HT1080 (cell line): ENCODE results near the gene AKAP13. TPM values are rescaled to one million over a fixed set of nuclear protein-coding genes. Genes with fewer than 3 reads are reported as not detected.

Experiments
- DNase-seq: peaks from one replicate; pipeline ENCODE4 v3.0.0-alpha.2; 2015; ENCODE audit warnings: low read depth
- total RNA-seq: library from RNA; depleted of rRNA; stranded (reverse); fragments of >200 nt; shearing (Covaris generic); gene quantifications from 2 replicates; pipeline ENCODE4 v1.2.3, GENCODE V29; 2014

Gene AKAP13
- total RNA-seq, 1 experiment from 2014 or later, result 29.7 TPM

DNA sequence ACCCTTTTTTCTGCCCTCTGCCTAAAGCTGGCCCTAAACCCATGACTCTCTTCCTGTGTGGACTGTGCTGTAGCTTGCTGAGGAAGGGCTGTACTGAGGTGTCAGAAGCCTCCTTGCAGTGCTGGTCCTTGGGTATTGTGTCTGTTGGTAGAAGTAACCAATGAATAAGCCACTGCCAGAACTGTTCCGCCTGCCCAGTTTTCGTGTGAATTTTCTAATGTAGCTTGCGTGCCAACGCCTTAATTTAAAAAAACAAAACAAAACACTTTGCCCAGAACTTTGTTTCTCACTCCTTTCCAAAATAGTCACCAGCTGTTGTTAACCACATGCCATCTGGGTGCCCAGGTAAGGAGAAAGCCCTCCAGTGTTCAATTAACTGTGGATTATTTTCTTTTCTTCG, 312.5 kb downstream of the AKAP13 start:
- DNase-seq, result no peak

DNA sequence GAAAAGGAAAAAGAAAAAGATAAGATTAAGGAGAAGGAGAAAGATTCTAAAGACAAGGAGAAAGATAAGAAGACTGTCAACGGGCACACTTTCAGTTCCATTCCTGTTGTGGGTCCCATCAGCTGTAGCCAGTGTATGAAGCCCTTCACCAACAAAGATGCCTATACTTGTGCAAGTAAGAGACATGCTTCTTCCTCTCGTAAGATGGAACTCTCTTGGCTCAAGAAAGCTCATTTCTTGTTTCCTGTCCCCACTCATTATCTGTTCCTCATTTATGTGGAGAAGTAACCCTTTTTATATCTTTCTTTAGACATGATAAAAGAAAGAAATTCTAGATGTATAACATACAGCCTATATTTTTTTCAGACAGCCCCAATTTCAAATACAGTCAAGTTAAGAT, 312.9 kb downstream of the AKAP13 start:
- no peak for DNase-seq

DNA sequence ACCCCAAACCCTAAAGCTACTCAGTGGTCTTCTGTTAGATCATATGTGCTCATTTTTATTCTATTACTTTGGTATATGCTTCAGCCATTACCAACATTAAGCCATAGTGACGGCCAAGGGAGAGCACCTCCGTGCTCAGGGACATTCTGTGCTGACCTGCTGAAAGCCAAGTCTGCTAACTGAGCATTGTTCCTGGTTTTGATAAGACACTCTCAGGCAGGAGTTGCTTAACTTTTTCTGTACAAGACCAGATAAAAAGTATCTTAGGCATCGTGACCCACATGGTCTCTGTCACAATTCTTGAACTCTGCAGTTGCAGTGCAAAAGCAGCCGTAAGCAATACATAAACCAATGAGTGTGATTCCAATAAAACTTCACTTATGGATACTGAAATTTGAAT, 313.7 kb downstream of the AKAP13 start:
- no peak for DNase-seq

DNA sequence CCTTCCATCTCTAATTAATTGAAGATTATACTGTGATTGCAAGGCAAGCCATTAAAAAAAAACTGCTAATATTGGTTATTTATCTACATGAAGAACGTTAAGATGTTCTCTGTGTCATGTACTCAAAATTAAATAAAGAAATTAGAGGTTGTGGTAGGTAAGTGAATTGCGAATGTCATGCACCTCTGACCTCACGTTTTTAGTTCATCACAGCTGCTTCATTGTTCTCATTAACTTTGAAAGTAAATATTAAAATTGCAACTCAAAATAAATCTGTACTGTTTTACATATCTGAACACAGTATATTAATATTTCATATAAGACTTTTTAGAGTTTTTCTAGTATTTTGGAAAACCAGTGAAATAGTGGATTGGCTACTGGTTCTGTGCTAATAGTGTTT, 320.4 kb downstream of the AKAP13 start:
- no peak for DNase-seq

DNA sequence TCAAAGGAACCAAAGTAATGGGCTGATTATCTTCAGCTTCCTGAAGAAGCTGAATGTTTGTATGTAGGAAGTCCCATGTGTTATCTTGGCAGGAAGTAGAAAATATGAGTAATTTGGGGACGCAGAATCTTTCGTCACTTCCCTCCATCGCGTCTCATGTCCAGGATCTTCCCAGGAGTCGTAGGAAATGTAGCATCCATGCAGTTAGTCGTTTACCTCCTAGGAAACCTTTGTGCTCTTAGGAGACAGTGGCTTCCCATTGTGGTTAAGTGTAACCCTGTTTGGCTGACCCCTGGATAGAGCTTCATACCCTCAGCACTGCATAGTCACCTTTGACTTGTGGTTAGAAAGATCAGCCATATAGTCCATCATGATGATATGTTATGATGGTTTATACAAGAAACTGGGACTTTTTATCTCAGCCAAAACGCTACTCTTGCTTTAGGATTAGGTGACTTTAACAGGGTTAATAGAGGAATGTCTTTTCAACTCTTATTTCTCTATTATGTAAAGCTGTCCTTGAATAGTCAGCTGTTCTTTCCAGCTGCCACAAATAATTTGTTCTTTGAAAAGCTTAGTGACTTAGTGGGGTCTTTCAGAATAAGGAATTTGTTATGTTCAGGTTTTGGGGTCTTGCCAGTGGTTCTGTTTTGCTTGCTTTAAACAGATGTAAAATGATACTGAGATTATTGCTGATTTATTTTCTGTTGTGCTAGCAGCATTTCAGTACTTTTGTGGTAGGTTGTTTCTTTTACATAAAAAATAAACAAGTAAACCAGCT, 322.1 kb downstream of the AKAP13 start:
- peak; percentile 63 for DNase-seq

DNA sequence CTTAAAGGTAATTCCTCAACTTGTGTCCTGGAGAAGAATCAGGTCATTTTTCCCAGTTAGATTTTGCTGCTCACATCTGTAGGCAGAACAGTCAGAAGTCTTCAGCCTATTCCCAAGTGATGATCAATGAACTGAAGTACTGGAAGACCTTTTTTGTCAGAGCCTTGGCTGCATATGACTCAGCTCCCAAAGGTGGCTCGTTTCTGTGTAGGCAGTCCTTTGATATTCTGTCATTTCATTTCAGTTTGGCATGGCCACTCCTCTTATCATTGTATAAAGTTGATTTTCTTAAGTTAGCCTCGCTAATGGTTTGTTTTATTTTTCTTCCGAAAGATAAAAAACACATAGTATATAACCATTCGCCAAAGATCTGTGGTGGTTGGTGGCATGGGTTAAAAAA, 323.7 kb downstream of the AKAP13 start:
- DNase-seq, result no peak

DNA sequence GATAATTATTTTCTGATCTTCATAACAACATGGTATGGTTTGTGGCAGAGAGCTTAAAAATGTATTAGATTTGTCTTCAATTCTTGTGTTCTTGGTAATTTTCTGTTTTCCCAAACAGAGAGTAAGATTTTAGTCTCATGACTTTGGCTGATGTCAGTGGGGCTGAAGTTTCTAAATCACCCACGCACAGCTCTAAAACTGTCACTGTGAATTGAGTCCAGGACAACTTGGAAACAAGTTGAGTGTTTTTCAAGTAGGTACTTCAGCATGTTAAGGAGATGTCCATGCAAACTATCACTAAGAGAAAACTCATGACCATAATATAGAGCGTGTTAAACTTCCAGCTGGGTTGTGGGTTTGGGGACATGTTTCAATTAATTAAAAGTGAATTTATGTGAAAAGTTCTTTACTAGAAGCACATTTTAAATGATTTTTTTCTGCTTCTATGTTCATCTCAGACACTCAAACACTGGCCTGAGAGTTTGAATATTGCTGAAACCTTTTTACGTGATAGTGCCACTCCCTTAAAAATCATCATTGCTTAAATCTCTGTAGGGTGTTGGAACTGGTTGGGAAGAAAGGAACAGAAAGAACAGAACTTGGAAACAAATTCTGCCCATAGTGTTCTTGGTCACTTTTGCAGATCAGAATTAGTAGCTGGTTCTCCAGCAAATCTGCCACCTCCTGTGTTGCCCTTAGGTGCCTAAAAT, 324.5 kb downstream of the AKAP13 start:
- no peak for DNase-seq

DNA sequence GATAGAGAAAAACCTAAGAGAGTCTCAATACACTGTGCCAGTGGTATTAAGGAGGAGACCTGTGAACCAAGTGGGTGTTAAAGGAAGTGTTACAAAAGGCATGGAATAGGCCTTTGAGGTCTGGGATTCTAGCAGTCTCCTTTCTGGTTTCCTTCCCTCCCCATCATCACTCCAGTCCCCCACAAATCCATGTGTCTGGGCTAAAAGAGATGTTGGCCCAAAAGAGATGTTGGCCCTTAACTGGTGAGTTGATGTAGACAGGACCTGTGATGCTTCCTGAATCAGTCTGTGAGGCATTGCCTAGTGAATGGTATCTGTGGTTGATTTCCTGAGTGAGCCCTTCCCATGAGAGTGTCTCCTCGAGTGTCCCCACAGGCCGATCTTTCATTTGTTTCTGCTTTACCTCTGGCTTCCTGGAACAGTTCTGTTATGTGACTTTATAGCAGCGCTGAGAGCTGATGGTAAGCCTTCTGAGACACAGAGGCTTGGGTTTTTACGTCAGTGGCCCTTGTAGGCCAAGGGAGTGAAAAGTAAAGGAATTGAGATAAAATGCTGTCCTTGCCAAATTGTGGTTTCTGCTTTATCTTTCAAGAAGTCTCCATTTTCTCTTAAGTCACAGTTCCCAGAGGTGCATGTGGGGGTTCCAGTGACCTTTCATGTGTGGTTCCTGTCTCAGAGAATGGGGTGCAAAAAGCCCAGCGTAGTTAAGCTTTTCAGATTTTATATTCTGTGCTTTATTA, 326.5 kb downstream of the AKAP13 start:
- peak; percentile 17 for DNase-seq

DNA sequence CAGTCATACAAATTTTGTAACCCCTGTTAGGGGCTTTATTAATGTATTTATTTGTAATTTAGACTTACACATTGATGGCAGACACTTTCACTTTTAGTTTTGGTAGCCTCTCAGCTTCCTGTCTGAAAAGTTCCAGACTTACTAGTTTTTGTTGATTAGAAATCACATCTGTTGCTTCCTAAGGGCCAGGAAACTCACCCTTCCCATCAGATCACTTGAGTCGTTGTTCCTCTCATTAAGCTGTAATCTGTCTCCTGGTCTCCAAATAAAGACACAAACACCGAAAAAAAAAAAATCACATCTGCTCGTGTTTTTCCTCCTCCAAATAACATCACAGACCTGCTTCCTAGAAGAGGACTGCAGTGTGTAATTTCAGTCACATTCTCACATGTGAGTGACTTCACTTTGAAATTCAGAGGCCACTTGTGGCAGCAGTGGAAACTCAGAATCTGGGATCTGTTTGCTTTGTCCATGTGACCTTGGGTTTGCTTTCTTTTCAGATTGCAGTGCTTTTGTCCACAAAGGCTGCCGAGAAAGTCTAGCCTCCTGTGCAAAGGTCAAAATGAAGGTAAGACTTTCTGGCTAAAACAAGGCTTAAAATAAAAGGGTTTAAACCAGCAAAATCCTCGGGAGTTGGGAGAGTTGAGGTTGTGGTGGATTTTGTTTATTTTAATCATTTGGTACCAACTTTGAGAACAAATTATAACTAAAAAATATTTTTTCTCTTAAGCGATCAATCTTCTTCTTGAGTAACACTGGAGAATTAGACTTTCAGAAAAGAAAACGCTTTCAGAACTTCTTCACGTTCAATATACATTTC, 327.3 kb downstream of the AKAP13 start:
- DNase-seq, result peak; percentile 35

DNA sequence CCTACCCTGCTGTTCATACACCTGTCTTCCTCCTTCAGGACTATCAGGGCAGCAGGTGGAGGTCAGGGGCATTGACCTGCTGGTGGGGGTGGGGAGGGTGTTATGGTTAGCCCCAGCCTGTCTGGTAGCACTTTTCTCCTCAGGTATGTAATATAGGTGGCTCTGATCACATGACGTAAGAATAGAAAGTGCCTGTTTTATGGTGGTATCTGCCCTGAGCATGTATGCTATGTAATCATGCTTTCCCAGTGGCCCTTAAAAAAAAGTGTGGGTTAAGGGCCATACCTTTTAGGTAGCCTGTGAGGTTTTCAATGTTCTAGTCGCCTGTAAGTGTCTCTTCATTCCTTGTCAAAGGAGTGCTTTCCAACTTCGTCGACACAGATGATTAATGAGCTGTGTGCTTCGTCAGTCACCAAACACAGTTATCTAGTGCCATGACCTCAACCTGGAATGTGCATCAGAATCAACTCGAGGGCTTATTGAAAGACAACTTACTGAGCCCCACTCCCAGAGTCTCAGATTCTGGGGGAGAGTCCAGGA, 328.1 kb downstream of the AKAP13 start:
- no peak for DNase-seq

DNA sequence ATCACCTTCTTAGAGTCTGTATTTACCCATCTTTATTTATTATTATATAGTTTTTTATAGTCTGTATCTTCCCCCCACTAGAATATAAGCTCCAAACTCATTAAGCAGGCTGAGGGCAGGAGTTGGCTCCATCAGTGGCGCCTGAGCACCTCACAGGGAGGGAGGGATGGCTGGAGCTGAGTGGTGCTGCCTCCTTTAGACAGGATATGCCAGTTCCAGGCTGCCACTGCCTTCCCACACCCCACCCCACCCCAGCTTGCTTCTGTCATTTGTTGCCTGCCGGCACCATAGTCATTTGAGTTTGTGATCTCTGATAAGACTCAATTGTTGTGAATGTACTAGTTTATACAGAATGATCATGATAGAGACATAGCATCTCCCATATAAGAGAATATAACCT, 328.8 kb downstream of the AKAP13 start:
- DNase-seq, result no peak

DNA sequence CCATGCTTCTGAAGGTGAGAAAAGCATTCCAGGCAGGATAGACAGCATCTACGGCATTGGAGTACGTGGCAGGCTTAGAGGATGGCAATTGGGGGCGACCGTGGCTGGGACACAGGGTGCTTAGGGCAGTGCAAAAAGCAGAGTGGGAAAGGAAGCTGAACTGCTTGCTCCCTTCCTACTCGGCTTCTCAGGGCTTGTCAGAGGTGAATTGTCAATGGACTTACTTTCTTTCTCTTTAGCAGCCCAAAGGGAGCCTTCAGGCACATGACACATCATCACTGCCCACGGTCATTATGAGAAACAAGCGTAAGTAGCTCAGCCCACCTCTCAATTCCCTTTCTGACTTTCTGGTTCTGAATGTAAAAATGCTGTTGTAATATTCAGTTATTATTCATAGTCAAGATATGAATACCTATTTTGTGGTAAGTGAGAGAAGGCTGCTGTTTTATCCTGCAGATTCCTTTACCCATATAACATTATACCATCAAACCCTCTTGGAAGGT, 330.0 kb downstream of the AKAP13 start:
- DNase-seq, result no peak

DNA sequence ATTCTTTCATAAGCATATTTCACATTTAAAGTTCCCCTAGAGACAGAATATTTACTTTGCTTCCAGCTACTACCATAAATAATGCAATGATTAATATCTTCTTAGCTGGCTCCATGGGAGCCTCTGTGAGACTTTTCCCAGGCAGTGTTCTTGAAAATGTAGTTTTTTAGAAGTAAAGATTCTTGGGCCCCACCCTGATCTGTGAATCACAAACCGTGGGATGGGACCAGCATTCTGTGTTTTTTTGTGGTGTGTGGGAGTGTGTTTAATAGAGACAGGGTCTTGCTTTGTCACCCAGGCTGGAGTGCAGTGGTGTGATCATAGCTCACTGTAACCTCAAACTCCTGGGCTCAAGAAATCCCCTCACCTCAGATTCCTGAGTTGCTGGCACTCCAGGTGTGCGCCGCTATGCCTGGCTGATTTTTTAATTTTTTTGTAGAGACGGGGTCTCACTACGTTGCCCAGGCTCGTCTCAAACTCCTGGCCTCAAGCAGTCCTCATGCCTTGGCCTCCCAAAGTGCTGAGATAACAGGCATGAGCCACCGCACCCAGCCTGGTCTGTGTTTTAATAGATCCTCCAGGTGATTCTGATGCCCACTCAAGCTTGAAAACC, 331.3 kb downstream of the AKAP13 start:
- DNase-seq, result no peak

DNA sequence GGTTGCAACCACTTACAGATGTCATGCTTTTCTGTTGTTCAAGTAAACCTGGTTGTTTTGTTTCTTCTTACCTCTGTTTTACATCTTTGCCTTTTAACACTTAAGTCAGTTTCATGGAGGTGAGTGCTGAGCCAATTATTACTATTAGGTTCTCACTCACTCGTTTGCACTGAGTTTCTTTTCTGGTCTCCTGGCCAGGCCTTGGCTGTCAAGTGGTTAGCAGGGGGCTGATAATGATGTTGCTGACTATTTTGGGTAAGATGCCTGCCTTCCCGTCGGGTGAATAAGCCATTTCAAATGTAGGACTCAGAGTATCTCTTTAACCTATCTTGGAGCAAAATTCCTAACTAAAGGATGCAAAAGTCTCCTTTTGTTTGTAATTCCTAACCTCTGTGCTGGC, 335.9 kb downstream of the AKAP13 start:
- DNase-seq, result no peak

DNA sequence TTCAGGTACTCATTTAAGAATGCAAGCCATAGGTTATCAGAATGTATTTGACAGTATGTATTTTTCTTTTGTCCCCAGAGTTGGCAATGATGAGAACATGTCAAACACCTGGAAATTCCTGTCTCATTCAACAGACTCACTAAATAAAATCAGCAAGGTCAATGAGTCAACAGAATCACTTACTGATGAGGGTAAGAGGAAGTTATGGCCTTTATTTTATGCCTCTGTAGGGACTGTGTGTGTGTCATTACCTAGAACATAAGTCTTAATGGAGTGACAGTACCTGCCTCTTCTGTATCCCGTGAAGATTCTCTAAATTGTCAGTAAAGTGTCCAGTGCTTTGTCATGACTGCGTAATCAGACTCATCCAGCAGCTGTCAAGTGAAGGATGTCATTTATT, 336.8 kb downstream of the AKAP13 start:
- no peak for DNase-seq

DNA sequence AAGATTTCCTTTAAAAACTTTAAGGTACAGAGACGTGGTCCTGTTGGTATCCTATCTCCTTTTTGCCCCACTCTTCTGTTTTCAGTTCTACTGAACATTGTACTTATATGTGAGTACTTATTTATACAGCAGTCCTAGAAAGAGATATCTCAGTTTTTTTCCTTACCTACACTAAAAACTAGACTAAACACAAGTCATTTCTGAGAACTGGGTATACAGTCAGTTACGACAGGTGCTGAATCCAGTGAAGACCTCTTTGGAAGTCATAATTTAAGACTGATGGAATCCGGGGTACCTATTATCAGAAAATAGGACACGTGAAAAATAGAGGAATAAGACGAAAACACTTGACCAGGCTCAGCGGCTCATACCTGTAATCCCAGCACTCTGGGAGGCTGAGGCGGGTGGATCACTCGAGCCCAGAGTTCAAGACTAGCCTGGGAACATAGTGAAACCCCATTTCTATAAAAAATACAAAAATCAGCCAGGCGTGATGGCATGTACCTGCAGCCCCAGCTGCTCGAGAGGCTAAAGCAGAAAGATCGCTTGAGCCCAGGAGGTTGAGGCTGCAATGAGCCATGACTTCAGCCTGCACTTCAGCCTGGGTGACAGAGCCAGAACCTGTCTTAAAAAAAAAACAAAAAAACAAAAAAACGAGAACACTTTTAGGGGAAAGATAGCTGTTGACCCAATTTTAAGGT, 338.0 kb downstream of the AKAP13 start:
- DNase-seq, result no peak

DNA sequence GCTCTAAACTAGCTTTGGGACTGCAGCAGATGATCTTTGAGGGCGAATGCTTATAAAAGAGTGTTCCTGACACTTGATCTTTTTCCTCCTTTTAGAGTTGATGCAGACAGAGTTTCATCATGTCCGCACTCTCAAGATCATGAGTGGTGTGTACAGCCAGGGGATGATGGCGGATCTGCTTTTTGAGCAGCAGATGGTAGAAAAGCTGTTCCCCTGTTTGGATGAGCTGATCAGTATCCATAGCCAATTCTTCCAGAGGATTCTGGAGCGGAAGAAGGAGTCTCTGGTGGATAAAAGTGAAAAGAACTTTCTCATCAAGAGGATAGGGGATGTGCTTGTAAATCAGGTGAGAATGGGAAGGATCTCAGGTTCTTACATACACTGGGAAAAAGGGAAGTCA, 338.6 kb downstream of the AKAP13 start:
- DNase-seq, result no peak

DNA sequence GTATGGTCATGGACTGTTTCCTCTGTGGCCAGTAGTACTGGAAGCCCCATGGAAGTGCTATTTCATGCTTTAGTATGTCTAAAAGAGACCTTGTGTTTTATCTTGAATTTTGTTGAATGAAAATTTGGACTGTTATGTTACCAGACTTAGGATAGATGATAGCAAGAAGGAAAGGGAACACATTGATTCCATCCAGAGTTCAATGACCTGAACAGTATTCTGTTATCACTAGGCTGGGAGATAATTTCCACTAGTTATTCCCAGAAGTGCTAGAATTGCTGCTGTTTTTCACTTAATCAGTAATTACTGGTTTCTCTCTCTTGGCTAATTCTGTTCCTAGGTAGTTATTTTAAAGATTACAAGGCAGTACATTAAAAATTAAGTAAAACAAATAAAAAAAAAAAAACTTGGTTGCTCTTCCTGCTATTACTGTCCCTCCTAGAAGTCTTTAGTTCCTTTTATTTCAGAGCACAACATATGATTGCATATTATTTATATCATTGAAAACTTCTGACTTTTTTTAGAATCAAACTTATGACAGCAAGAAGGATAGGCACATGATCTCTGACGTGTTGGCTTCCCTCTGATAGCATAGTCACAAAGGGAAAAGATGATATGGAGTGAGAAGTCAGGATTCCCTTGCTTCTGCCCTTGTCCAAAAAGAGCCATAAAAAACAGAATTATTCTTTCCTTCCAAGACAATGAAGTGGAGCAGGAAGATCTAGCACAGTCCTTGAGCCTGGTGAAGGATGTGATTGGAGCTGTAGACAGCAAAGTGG, 342.2 kb downstream of the AKAP13 start:
- no peak for DNase-seq
